CD8-positive, alpha-beta memory T cell (primary cell): ENCODE results near the gene CHN1. TPM values are rescaled to one million over a fixed set of nuclear protein-coding genes. Genes with fewer than 3 reads are reported as not detected.

Source experiments
- CTCF ChIA-PET: fragments of 350-600 bp; sonication (Branson Sonifier 250); formaldehyde crosslinking; loops from one replicate; lab custom pipeline; 2021; ENCODE audit warnings: antibody characterized with exemption; lab: Charles Lee
- POLR2A ChIA-PET: fragments of 350-600 bp; sonication (Branson Sonifier 250); formaldehyde crosslinking; loops from one replicate; lab custom pipeline; 2021; ENCODE audit warnings: antibody characterized with exemption; lab: Charles Lee
- DNase-seq, 5 donors: peaks; one replicate each; pipeline versions ENCODE4 v3.0.0 to v3.0.0-alpha.2; 2020 to 2022; ENCODE audit warnings: mixed read lengths in 1 of 5
- H3K27ac ChIP-seq: one replicate; pipeline ENCODE4 v1.7.0; 2013; ENCODE audit warnings: low read depth, mild to moderate bottlenecking, low read length, moderate library complexity
- H3K27me3 ChIP-seq: 2 replicates; pipeline ENCODE4 v1.7.0; 2013; ENCODE audit warnings: low read length, mild to moderate bottlenecking; ENCODE audit not compliant: insufficient read depth, poor library complexity, severe bottlenecking
- H3K36me3 ChIP-seq: 2 replicates; pipeline ENCODE4 v1.7.0; 2013; ENCODE audit warnings: mild to moderate bottlenecking, low read length, moderate library complexity; ENCODE audit not compliant: insufficient read depth
- H3K4me1 ChIP-seq: 2 replicates; pipeline ENCODE4 v1.7.0; 2013; ENCODE audit warnings: mild to moderate bottlenecking, low read length, moderate library complexity; ENCODE audit not compliant: insufficient read depth
- H3K4me3 ChIP-seq: 2 replicates; pipeline ENCODE4 v1.7.0; 2013; ENCODE audit warnings: mild to moderate bottlenecking, low read length
- H3K9me3 ChIP-seq: 2 replicates; pipeline ENCODE4 v1.7.0; 2013; ENCODE audit warnings: mild to moderate bottlenecking, low read length
- H3K27ac Mint-ChIP-seq, 8 donors: one replicate each; pipeline ENCODE4 v1.8.0; 2020 to 2021; ENCODE audit warnings: mixed read lengths in 8 of 8, mild to moderate bottlenecking in 6 of 8, inconsistent platforms in 3 of 8, moderate library complexity in 3 of 8
- H3K27me3 Mint-ChIP-seq, 2 donors: one replicate each; pipeline ENCODE4 v1.8.0; 2020 to 2021; ENCODE audit warnings: mixed read lengths in 2 of 2, mild to moderate bottlenecking in 1 of 2, moderate library complexity in 1 of 2
- H3K36me3 Mint-ChIP-seq, 3 donors: one replicate each; pipeline ENCODE4 v1.8.0; 2020 to 2021; ENCODE audit warnings: mixed read lengths in 3 of 3, inconsistent platforms in 1 of 3, mild to moderate bottlenecking in 1 of 3
- H3K4me1 Mint-ChIP-seq, 3 donors: one replicate each; pipeline ENCODE4 v1.8.0; 2020 to 2021; ENCODE audit warnings: mixed read lengths in 3 of 3, inconsistent platforms in 1 of 3, mild to moderate bottlenecking in 1 of 3
- H3K4me3 Mint-ChIP-seq, 7 donors: one replicate each; pipeline ENCODE4 v1.8.0; 2020 to 2021; ENCODE audit warnings: mixed read lengths in 7 of 7, mild to moderate bottlenecking in 6 of 7, moderate library complexity in 4 of 7, inconsistent platforms in 2 of 7
- H3K9me3 Mint-ChIP-seq, 5 donors: one replicate each; pipeline ENCODE4 v1.8.0; 2020 to 2022; ENCODE audit warnings: mixed read lengths in 5 of 5, mild to moderate bottlenecking in 3 of 5, moderate library complexity in 2 of 5, inconsistent platforms in 1 of 5
- polyA plus RNA-seq: library from polyadenylated mRNA; unstranded; fragments of 300-500 nt; fragmentation: Illumina TruSeq; gene quantifications from one replicate; pipeline ENCODE4 v1.2.3, GENCODE V29; 2021
- total RNA-seq, 2 experiments: library from RNA; stranded (reverse); gene quantifications; one replicate each; pipeline ENCODE4 v1.2.3, GENCODE V29; 2021

CHN1 gene
- total and polyA plus RNA-seq, 3 experiments from 2014 or later: 13.1 to 22.1 (median 18.4) TPM

- CTCF ChIA-PET: interaction anchor here (1.4 to 1.5 kb wide), 2 partner anchors 10 to 11 kb away, joined by 3 read pairs; no protein-coding TSS in a partner anchor
- H3K27ac ChIP-seq: no peak overlapping the region
- no peak overlapping the region for H3K4me3 Mint-ChIP-seq
- H3K36me3 Mint-ChIP-seq: peaks cover 0 to 3% (median 0%) of the 10 kb centered on the region in 3 donors
- H3K4me3 ChIP-seq: no peak overlapping the region
- DNase-seq: no peak
- POLR2A ChIA-PET: no interaction called here
- no peaks in the 10 kb centered on the region for H3K27me3 ChIP-seq
- H3K36me3 ChIP-seq: no peaks in the 10 kb centered on the region
- H3K27ac Mint-ChIP-seq: no peak overlapping the region
- H3K4me1 ChIP-seq: no peaks in the 10 kb centered on the region
- H3K4me1 Mint-ChIP-seq: no peaks in the 10 kb centered on the region
- H3K27me3 Mint-ChIP-seq: no peaks in the 10 kb centered on the region
- H3K9me3 Mint-ChIP-seq: no peaks in the 10 kb centered on the region
- H3K9me3 ChIP-seq: no peaks in the 10 kb centered on the region
These were observed 66.1 kb downstream of the CHN1 start for GRCh38 chr2:174939046-174939445.

GRCh38 chr2:174931724-174932123 is 73.5 kb downstream of the CHN1 start:
- H3K9me3 ChIP-seq: no peaks in the 10 kb centered on the region
- H3K4me3 ChIP-seq: no peak overlapping the region
- peaks cover 3% of the 10 kb centered on the region for H3K27me3 ChIP-seq
- H3K4me1 Mint-ChIP-seq: no peaks in the 10 kb centered on the region
- H3K27ac ChIP-seq: no peak overlapping the region
- DNase-seq: no peak
- H3K27ac Mint-ChIP-seq: no peak overlapping the region
- no peaks in the 10 kb centered on the region for H3K27me3 Mint-ChIP-seq
- no peaks in the 10 kb centered on the region for H3K4me1 ChIP-seq
- ChIA-PET CTCF (no interaction called here), POLR2A (no interaction called here)
- no peaks in the 10 kb centered on the region for H3K36me3 ChIP-seq
- H3K36me3 Mint-ChIP-seq: peaks cover 0 to 2% (median 0%) of the 10 kb centered on the region in 3 donors
- no peaks in the 10 kb centered on the region for H3K9me3 Mint-ChIP-seq
- H3K4me3 Mint-ChIP-seq: no peak overlapping the region

- Mint-ChIP-seq H3K27ac (no peak overlapping the region), H3K4me1 (no peaks in the 10 kb centered on the region), H3K36me3 (peaks cover 0 to 2% (median 0%) of the 10 kb centered on the region in 3 donors), H3K27me3 (no peaks in the 10 kb centered on the region), H3K4me3 (no peak overlapping the region), H3K9me3 (no peaks in the 10 kb centered on the region)
- H3K27ac ChIP-seq: no peak overlapping the region
- H3K27me3 ChIP-seq: peaks cover 3% of the 10 kb centered on the region
- H3K9me3 ChIP-seq: no peaks in the 10 kb centered on the region
- H3K4me3 ChIP-seq: no peak overlapping the region
- H3K36me3 ChIP-seq: no peaks in the 10 kb centered on the region
- no peak for DNase-seq
- ChIA-PET POLR2A (no interaction called here), CTCF (interaction anchor here (1.3 kb wide), 1 partner anchor 10 kb away, joined by 3 read pairs; no protein-coding TSS in a partner anchor)
- no peaks in the 10 kb centered on the region for H3K4me1 ChIP-seq
These were observed 75.4 kb downstream of the CHN1 start for GRCh38 chr2:174929786-174930185.

- H3K4me1 Mint-ChIP-seq: no peaks in the 10 kb centered on the region
- DNase-seq: no peak
- Histone ChIP-seq H3K36me3 (no peaks in the 10 kb centered on the region), H3K27ac (no peak overlapping the region), H3K9me3 (no peaks in the 10 kb centered on the region), H3K4me1 (no peaks in the 10 kb centered on the region), H3K4me3 (no peak overlapping the region), H3K27me3 (peaks cover 3% of the 10 kb centered on the region)
- H3K4me3 Mint-ChIP-seq: no peak overlapping the region
- peaks cover 0 to 2% (median 0%) of the 10 kb centered on the region in 3 donors for H3K36me3 Mint-ChIP-seq
- no peak overlapping the region for H3K27ac Mint-ChIP-seq
- POLR2A ChIA-PET: no interaction called here
- CTCF ChIA-PET: no interaction called here
- H3K9me3 Mint-ChIP-seq: peaks cover 0 to 4% (median 0%) of the 10 kb centered on the region in 5 donors
- H3K27me3 Mint-ChIP-seq: peaks cover 0 to 4% of the 10 kb centered on the region in 2 donors
These were observed 80.0 kb downstream of the CHN1 start for GRCh38 chr2:174925046-174925784.

GRCh38 chr2:174924061-174924693 is 81.0 kb downstream of the CHN1 start:
- no peak overlapping the region for H3K27ac ChIP-seq
- no peak overlapping the region for H3K4me3 ChIP-seq
- Mint-ChIP-seq H3K4me3 (no peak overlapping the region), H3K4me1 (no peaks in the 10 kb centered on the region), H3K27me3 (peaks cover 0 to 4% of the 10 kb centered on the region in 2 donors), H3K36me3 (peaks cover 0 to 2% (median 0%) of the 10 kb centered on the region in 3 donors), H3K9me3 (peaks cover 0 to 4% (median 0%) of the 10 kb centered on the region in 5 donors), H3K27ac (no peak overlapping the region)
- no peaks in the 10 kb centered on the region for H3K4me1 ChIP-seq
- no peak for DNase-seq
- CTCF ChIA-PET: no interaction called here
- no peaks in the 10 kb centered on the region for H3K9me3 ChIP-seq
- POLR2A ChIA-PET: no interaction called here
- H3K36me3 ChIP-seq: no peaks in the 10 kb centered on the region
- peaks cover 3% of the 10 kb centered on the region for H3K27me3 ChIP-seq

GRCh38 chr2:174919947-174920595 is 85.1 kb downstream of the CHN1 start:
- peaks cover 0 to 4% of the 10 kb centered on the region in 2 donors for H3K27me3 Mint-ChIP-seq
- no peak overlapping the region for H3K4me3 ChIP-seq
- no peaks in the 10 kb centered on the region for H3K36me3 Mint-ChIP-seq
- H3K36me3 ChIP-seq: no peaks in the 10 kb centered on the region
- no peaks in the 10 kb centered on the region for H3K4me1 ChIP-seq
- H3K27ac ChIP-seq: no peak overlapping the region
- ChIA-PET CTCF (interaction anchor here (1.2 kb wide), 1 partner anchor 149 kb away, joined by 4 read pairs; no protein-coding TSS in a partner anchor), POLR2A (no interaction called here)
- H3K9me3 ChIP-seq: no peaks in the 10 kb centered on the region
- no peaks in the 10 kb centered on the region for H3K27me3 ChIP-seq
- no peak for DNase-seq
- H3K27ac Mint-ChIP-seq: peak overlapping the region in 1 of 8 donors; percentile 1
- H3K4me3 Mint-ChIP-seq: no peak overlapping the region
- no peaks in the 10 kb centered on the region for H3K4me1 Mint-ChIP-seq
- H3K9me3 Mint-ChIP-seq: peaks cover 0 to 4% (median 0%) of the 10 kb centered on the region in 5 donors

- no peaks in the 10 kb centered on the region for H3K36me3 ChIP-seq
- H3K27me3 ChIP-seq: no peaks in the 10 kb centered on the region
- ChIA-PET POLR2A (no interaction called here), CTCF (interaction anchor here (1.2 kb wide), 1 partner anchor 148 kb away, joined by 4 read pairs; no protein-coding TSS in a partner anchor)
- Mint-ChIP-seq H3K27ac (no peak overlapping the region), H3K4me1 (no peaks in the 10 kb centered on the region), H3K9me3 (peaks cover 0 to 2% (median 0%) of the 10 kb centered on the region in 5 donors), H3K4me3 (no peak overlapping the region), H3K36me3 (no peaks in the 10 kb centered on the region), H3K27me3 (peaks cover 0 to under 1% of the 10 kb centered on the region in 2 donors)
- H3K4me1 ChIP-seq: no peaks in the 10 kb centered on the region
- no peak for DNase-seq
- no peak overlapping the region for H3K27ac ChIP-seq
- H3K4me3 ChIP-seq: no peak overlapping the region
- H3K9me3 ChIP-seq: no peaks in the 10 kb centered on the region
These were observed 86.2 kb downstream of the CHN1 start for GRCh38 chr2:174918886-174919526.
